ENCODE results near the gene TRABD2B. TPM values are rescaled to one million over a fixed set of nuclear protein-coding genes. Genes with fewer than 3 reads are reported as not detected.

Gene TRABD2B
- total RNA-seq, 1 donor from 2014 or later, result 0.89 TPM

GRCh38 chr1:47885062-47885830 is 111.9 kb downstream of the TRABD2B start:
- Histone ChIP-seq H3K4me3 (ENCODE audit: insufficient read depth, low read depth, low read length) (no peak overlapping the region), H4K20me1 (ENCODE audit: insufficient read depth, low read length) (no peaks in the 10 kb centered on the region), H3K9me3 (ENCODE audit: insufficient read depth, low read depth, low read length) (no peaks in the 10 kb centered on the region), H3K9ac (ENCODE audit: low read length) (no peak overlapping the region), H3K36me3 (ENCODE audit: insufficient read depth, low read length) (no peaks in the 10 kb centered on the region), H3K27ac (ENCODE audit: low read depth, low read length) (no peak overlapping the region), H3K4me2 (ENCODE audit: low read length) (no peak overlapping the region), H3K79me2 (ENCODE audit: insufficient read depth, low read length) (no peaks in the 10 kb centered on the region), H2AFZ (ENCODE audit: low read depth, low read length) (no peak overlapping the region), H3K27me3 (ENCODE audit: insufficient read depth, low read length) (peaks cover 2% of the 10 kb centered on the region), H3K4me1 (ENCODE audit: insufficient read depth, low read length) (no peaks in the 10 kb centered on the region)
- no peak for TF ChIP-seq EZH2 (IDR thresholded peaks at IDR 0.05; ENCODE audit: insufficient read depth, low read length)
- TF ChIP-seq CTCF (IDR thresholded peaks at IDR 0.05; ENCODE audit: insufficient read depth, low read depth, low read length), result no peak
- FAIRE-seq (no peak), DNase-seq (ENCODE audit: low read depth) (no peak)
- Mint-ChIP-seq H3K27ac (ENCODE audit: unreplicated experiment) (no peak overlapping the region), H3K27me3 (ENCODE audit: low read depth, unreplicated experiment) (peaks cover 30% of the 10 kb centered on the region), H3K4me3 (ENCODE audit: unreplicated experiment) (no peak overlapping the region), H3K9me3 (ENCODE audit: unreplicated experiment) (peaks cover 3% of the 10 kb centered on the region), H3K36me3 (ENCODE audit: low read depth, unreplicated experiment) (no peaks in the 10 kb centered on the region), H3K4me1 (ENCODE audit: low read depth, unreplicated experiment) (no peaks in the 10 kb centered on the region)

DNA sequence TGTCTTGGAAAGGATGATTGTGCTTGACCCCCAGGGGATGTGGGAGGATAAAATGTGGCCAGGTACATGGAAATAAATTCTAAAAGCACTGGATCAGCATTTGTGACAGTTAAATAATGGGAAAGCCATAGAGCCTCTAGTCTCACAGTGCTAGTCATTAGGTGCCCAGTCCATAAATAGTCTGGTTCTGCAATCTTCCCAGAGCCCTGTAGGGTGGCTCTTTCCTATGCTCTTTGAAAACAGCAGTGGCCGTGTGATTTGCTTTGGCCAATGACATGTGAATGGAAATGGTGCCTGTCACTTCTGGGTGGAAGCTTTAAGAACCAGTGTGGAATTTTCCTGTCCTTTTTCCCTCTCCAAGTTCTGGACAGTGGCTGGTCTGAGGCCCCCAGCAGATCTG is 113.2 kb downstream of the TRABD2B start:
- H4K20me1 ChIP-seq (ENCODE audit: insufficient read depth, low read length), result no peaks in the 10 kb centered on the region
- Mint-ChIP-seq H3K4me1 (ENCODE audit: low read depth, unreplicated experiment) (no peaks in the 10 kb centered on the region), H3K4me3 (ENCODE audit: unreplicated experiment) (no peak overlapping the region), H3K9me3 (ENCODE audit: unreplicated experiment) (peaks cover 1% of the 10 kb centered on the region), H3K36me3 (ENCODE audit: low read depth, unreplicated experiment) (no peaks in the 10 kb centered on the region), H3K27me3 (ENCODE audit: low read depth, unreplicated experiment) (peaks cover 25% of the 10 kb centered on the region), H3K27ac (ENCODE audit: unreplicated experiment) (no peak overlapping the region)
- DNase-seq (ENCODE audit: low read depth) (no peak), FAIRE-seq (no peak)
- H2AFZ ChIP-seq (ENCODE audit: low read depth, low read length), result no peak overlapping the region
- H3K79me2 ChIP-seq (ENCODE audit: insufficient read depth, low read length), result no peaks in the 10 kb centered on the region
- H3K27ac ChIP-seq (ENCODE audit: low read depth, low read length), result no peak overlapping the region
- no peak overlapping the region for H3K9ac ChIP-seq (ENCODE audit: low read length)
- H3K4me2 ChIP-seq (ENCODE audit: low read length), result no peak overlapping the region
- TF ChIP-seq CTCF (IDR thresholded peaks at IDR 0.05; ENCODE audit: insufficient read depth, low read depth, low read length) (no peak), EZH2 (IDR thresholded peaks at IDR 0.05; ENCODE audit: insufficient read depth, low read length) (no peak)
- H3K36me3 ChIP-seq (ENCODE audit: insufficient read depth, low read length), result no peaks in the 10 kb centered on the region
- no peaks in the 10 kb centered on the region for H3K4me1 ChIP-seq (ENCODE audit: insufficient read depth, low read length)
- H3K9me3 ChIP-seq (ENCODE audit: insufficient read depth, low read depth, low read length), result no peaks in the 10 kb centered on the region
- H3K4me3 ChIP-seq (ENCODE audit: insufficient read depth, low read depth, low read length), result no peak overlapping the region
- H3K27me3 ChIP-seq (ENCODE audit: insufficient read depth, low read length), result peaks cover 2% of the 10 kb centered on the region
